Measurements from ENCODE around the gene BAAT. TPM values are rescaled to one million over a fixed set of nuclear protein-coding genes. Genes with fewer than 3 reads are reported as not detected.
A peak's percentile ranks its signal among the peaks of the same experiment; 100 is the strongest.
"Not testable (repeated sequence)": the region's sequence is repeated elsewhere in the genome, so short reads cannot be mapped to it uniquely, and the experiment has no call there.

BAAT gene
- total RNA-seq (2011; cell fraction: chromatin; rRNA removed; ENCODE audit: low replicate concordance), result 0.32 and 0.49 TPM in 2 replicates
- 0.17 and 0.39 TPM in 2 replicates for total RNA-seq (2011; cell fraction: nucleolus; rRNA removed)
- total RNA-seq (2011; cell fraction: nucleoplasm; rRNA removed), result 0.22 and 0.46 TPM in 2 replicates
- total RNA-seq (2014; rRNA removed), result 0.24 and 0.32 TPM in 2 replicates
- 0.26 and 0.40 TPM in 2 replicates for total RNA-seq (2014; rRNA removed; fragmentation: Illumina TruSeq; extraction: Trizol)
- total RNA-seq (2015; rRNA removed; fragmentation: Illumina TruSeq; extraction: Trizol), result 0.25 and 0.26 TPM in 2 replicates
- total RNA-seq (2021), result 0.27 and 0.36 TPM in 2 replicates
- polyA plus RNA-seq (2011; rRNA removed), result 0.17 and 0.23 TPM in 2 replicates
- polyA plus RNA-seq (2011; cell fraction: cytosol; rRNA removed), result 0.04 and 0.22 TPM in 2 replicates
- 0.28 and 0.67 TPM in 2 replicates for polyA plus RNA-seq (2011; cell fraction: nucleus; rRNA removed)
- 0.15 and 0.16 TPM in 2 replicates for polyA plus RNA-seq (2012)
- polyA plus RNA-seq (2014; fragmentation: Illumina TruSeq; extraction: Trizol), result 0.25 and 0.33 TPM in 2 replicates
- polyA plus RNA-seq (2014; fragmentation: Nextera tagmentation; extraction: Ambion mirVana), result under 1 TPM; 0.53 to 0.76 TPM
- polyA plus RNA-seq (2014; rRNA removed), result 0.28 and 0.88 TPM in 2 replicates
- 0.14 and 0.15 TPM in 2 replicates for polyA minus RNA-seq (2011; rRNA and poly(A)+ RNA removed)
- not detected in 2 replicates for polyA minus RNA-seq (2011; cell fraction: cytosol; rRNA and poly(A)+ RNA removed)
- polyA minus RNA-seq (2011; cell fraction: nucleus; rRNA and poly(A)+ RNA removed), result 0.13 and 0.22 TPM in 2 replicates
- percentile 50 among the genes with signal in this experiment for Bru-seq, nascent RNA
- BruChase-seq, experiment 1, labeled RNA remaining after a 2-hour chase, result percentile 65 among the genes with signal in this experiment
- percentile 66 among the genes with signal in this experiment for BruChase-seq, experiment 2, labeled RNA remaining after a 6-hour chase
- long read RNA-seq, experiment 1, partial matches to known transcripts, result 1 of 4 reads
- long read RNA-seq, experiment 1, other reads (novel, unspliced or antisense), result 3 of 4 reads
- long read RNA-seq, experiment 2, partial matches to known transcripts, result 0 of 2 reads
- long read RNA-seq, experiment 2, other reads (novel, unspliced or antisense), result 2 of 2 reads
- long read RNA-seq, experiment 3, partial matches to known transcripts, result 1 of 1 reads
- long read RNA-seq, experiment 3, other reads (novel, unspliced or antisense), result 0 of 1 reads

GRCh38 chr9:101384873-101385536 is at the start of gene BAAT:
BAAT (minus strand) TSS chr9:101385006; CDS start chr9:101371404, 13,602 bp downstream.
- H3K27ac ChIP-seq (ENCODE audit: extremely low read depth, low read depth, low read length); H4K20me1 ChIP-seq (replicated peaks; ENCODE audit: control insufficient read depth, insufficient read depth, low read length); H3K9me1 ChIP-seq (ENCODE audit: control insufficient read depth, insufficient read depth, low read length); H2AFZ ChIP-seq (ENCODE audit: low read depth, low read length); H3K27me3 ChIP-seq (ENCODE audit: control insufficient read depth in 2 of 2, insufficient read depth in 2 of 2, low read length in 2 of 2); CTCF ChIA-PET (ENCODE audit: low intra/inter-chr PET ratio); in situ Hi-C loops (cut with MboI); H3K9ac ChIP-seq (ENCODE audit: insufficient read depth in 1 of 2, low read depth in 2 of 2, low read length in 2 of 2); BruUV-seq (replicated peaks); FAIRE-seq; H3K4me3 ChIP-seq; DNase-seq (ENCODE audit: extremely low read depth in 1 of 4, low spot score in 3 of 4); H3K79me2 ChIP-seq (ENCODE audit: control insufficient read depth, insufficient read depth, low read length); H3K4me1 ChIP-seq (replicated peaks in 1 of 2; ENCODE audit: control insufficient read depth in 2 of 2, insufficient read depth in 2 of 2, low read length in 2 of 2); intact Hi-C loops (cut with micrococcal nuclease); POLR2A ChIA-PET; H3K9me3 ChIP-seq (replicated peaks; ENCODE audit: control insufficient read depth, insufficient read depth, low read depth, low read length); H3K4me2 ChIP-seq (ENCODE audit: insufficient read depth, low read length); ATAC-seq: not testable (repeated sequence)
- 93% methylated on average over 11 of the region's 11 CpGs for WGBS (ENCODE audit: insufficient coverage, low coverage, missing lambda C conversion rate)
- peaks cover 33% of the 10 kb centered on the region for H3K36me3 ChIP-seq (ENCODE audit: control insufficient read depth, insufficient read depth, low read length)
- peak; percentile 82 for TF ChIP-seq TRIM28 (IDR thresholded peaks at IDR 0.05)
- peak; percentile 74; the same call in 1 of the 2 replicates for TF ChIP-seq CBX5 (IDR thresholded peaks at IDR 0.05; ENCODE audit: borderline replicate concordance, low read depth)
- peak; percentile 79 for TF ChIP-seq ZBTB33 (CRISPR knock-in tag; IDR thresholded peaks at IDR 0.05)
- TF ChIP-seq CBX3 (IDR thresholded peaks at IDR 0.05; ENCODE audit: borderline replicate concordance in 1 of 2, low read length in 2 of 2), result peak in 1 of 2 experiments; percentile 88; a peak in 1 of 3 replicates

Measured in K562 (cell line).